ENCODE data around the gene PHETA1.

PHETA1 gene

DNA sequence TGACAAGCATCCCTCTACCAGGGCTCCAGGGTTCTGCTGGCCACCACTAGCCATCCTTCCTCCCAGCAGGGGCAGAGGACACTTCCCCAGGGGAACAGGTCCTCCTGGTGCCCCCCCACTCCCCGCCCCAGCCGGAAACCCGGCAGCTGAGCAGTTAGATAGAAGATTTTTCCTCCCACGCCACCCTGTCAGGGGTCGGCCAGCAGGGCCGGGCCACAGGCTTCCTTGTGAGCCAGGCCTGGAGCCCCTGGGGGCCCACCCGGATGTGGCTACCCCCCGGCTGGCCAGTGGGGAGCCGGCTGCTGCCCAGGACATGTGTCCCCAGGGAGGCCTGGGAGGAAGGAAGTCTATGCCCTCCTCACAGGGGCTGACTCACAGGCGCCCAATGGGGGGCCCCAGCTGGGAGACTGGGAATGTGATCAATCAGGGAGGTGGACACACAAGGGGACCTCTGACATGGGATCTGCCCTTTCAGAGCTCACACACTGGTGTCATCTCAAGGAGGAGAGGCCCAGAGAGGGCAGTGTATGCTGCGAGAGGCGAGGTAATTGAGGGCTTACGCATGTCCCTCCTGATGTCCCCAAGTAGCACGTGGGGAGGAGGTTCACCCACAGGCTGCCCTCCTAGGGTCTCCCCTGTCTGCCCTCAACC is 41.0 kb upstream of the PHETA1 start:
- H3K4me3 ChIP-seq (ENCODE audit: low read depth, low read length) = peak overlapping the region; percentile 38

DNA sequence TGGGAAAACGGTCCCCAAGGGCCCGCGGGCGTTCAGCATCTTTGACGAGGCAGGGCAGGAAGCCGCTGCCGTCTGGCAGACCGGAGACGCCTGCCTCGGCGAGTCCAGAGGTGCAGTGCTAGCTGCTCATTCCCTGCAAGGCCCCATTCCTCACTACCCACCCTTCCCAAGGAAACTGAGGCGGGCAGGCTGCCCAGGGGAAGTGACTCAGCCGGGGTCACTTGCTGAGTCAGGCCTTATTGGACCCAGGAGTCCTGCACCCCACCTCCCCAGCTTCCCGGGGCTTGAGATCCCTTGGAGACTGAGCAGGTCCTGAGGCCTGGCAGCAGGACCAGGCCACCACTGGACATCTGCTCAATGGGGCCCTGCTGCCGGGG is 40.5 kb upstream of the PHETA1 start:
- Histone ChIP-seq H3K9me3 (no peaks in the 10 kb centered on the region), H3K36me3 (no peaks in the 10 kb centered on the region; the same call in 1 of the 2 replicates), H3K4me1 (peaks cover 29% of the 10 kb centered on the region), H3K27me3 (no peaks in the 10 kb centered on the region), H3K4me3 (ENCODE audit: low read depth, low read length) (peak overlapping the region; percentile 38)
- DNase-seq = peak; percentile 70
- TF ChIP-seq, protein P1, sequence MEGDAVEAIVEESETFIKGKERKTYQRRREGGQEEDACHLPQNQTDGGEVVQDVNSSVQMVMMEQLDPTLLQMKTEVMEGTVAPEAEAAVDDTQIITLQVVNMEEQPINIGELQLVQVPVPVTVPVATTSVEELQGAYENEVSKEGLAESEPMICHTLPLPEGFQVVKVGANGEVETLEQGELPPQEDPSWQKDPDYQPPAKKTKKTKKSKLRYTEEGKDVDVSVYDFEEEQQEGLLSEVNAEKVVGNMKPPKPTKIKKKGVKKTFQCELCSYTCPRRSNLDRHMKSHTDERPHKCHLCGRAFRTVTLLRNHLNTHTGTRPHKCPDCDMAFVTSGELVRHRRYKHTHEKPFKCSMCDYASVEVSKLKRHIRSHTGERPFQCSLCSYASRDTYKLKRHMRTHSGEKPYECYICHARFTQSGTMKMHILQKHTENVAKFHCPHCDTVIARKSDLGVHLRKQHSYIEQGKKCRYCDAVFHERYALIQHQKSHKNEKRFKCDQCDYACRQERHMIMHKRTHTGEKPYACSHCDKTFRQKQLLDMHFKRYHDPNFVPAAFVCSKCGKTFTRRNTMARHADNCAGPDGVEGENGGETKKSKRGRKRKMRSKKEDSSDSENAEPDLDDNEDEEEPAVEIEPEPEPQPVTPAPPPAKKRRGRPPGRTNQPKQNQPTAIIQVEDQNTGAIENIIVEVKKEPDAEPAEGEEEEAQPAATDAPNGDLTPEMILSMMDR (IDR thresholded peaks at IDR 0.05; ENCODE audit: low read depth, low read length) = no peak

More for the DNA sequence above, 41.0 kb upstream of the PHETA1 start:
- H3K9me3 ChIP-seq = no peaks in the 10 kb centered on the region
- TF ChIP-seq, protein P1 (IDR thresholded peaks at IDR 0.05; ENCODE audit: low read depth, low read length) = no peak
- H3K4me1 ChIP-seq = peaks cover 29% of the 10 kb centered on the region
- DNase-seq = peak; percentile 67
- no peaks in the 10 kb centered on the region; the same call in 1 of the 2 replicates for H3K36me3 ChIP-seq
- no peaks in the 10 kb centered on the region for H3K27me3 ChIP-seq

DNA sequence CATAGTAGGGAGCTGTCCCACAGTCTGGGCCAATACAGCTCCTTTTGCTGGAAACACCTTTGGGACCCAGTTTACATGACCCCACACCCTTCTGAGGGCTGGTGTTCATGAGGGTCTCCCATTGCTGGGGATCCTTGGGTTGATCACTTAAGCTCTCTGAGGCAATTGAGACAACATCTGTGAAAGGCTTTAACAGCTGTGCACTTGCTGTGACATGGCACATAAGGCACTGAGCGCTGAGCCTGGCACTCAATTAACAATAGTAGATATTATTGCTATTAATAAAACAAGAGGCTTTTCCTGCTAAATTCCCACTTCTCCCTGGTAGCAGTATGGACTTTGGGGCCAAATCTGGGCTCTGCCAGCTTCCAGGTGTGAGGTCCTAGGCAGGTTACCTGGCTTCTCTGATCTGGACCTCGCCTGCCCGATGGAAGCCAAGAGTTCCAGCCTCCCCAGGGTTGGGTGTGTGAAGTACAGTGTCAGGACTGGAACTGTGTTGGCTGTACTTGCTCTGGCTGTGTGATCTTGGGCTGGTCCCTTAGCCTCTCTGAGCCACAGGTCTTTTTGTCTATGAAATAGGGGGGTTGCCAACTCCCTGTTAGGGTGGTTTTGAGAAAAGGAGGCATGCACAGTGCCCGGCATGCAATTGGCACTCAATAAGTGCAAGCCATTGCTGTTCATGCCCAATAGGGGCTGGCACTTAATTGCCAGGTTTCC is 39.9 kb upstream of the PHETA1 start:
- Histone ChIP-seq H3K9me3 (no peaks in the 10 kb centered on the region), H3K36me3 (no peaks in the 10 kb centered on the region; the same call in 1 of the 2 replicates), H3K4me3 (ENCODE audit: low read depth, low read length) (peak overlapping the region; percentile 23), H3K27me3 (no peaks in the 10 kb centered on the region), H3K4me1 (peaks cover 29% of the 10 kb centered on the region)
- TF ChIP-seq, protein P1 (IDR thresholded peaks at IDR 0.05; ENCODE audit: low read depth, low read length) = no peak
- DNase-seq = no peak

DNA sequence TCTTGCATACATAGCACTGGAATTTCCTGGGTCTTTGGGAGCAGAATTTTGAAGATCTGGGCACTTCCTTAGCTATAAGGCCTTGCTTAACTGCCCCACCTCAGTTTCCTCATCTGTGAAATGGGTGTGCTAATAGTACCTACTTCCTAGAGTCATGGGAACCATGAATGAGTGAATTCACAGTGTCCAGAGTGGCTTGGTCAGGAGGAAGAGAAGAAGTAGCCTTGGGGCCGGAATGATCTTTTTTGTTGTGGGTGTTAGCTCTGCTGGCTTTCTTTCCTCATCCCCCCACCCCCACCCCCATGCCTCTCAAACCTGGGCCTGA is 39.2 kb upstream of the PHETA1 start:
- H3K4me3 ChIP-seq (ENCODE audit: low read depth, low read length) = peak overlapping the region; percentile 93
- TF ChIP-seq, protein P1 (IDR thresholded peaks at IDR 0.05; ENCODE audit: low read depth, low read length) = no peak
- no peaks in the 10 kb centered on the region; the same call in 1 of the 2 replicates for H3K36me3 ChIP-seq
- no peak for DNase-seq
- no peaks in the 10 kb centered on the region for H3K9me3 ChIP-seq
- H3K4me1 ChIP-seq = peaks cover 22% of the 10 kb centered on the region
- H3K27me3 ChIP-seq = no peaks in the 10 kb centered on the region

DNA sequence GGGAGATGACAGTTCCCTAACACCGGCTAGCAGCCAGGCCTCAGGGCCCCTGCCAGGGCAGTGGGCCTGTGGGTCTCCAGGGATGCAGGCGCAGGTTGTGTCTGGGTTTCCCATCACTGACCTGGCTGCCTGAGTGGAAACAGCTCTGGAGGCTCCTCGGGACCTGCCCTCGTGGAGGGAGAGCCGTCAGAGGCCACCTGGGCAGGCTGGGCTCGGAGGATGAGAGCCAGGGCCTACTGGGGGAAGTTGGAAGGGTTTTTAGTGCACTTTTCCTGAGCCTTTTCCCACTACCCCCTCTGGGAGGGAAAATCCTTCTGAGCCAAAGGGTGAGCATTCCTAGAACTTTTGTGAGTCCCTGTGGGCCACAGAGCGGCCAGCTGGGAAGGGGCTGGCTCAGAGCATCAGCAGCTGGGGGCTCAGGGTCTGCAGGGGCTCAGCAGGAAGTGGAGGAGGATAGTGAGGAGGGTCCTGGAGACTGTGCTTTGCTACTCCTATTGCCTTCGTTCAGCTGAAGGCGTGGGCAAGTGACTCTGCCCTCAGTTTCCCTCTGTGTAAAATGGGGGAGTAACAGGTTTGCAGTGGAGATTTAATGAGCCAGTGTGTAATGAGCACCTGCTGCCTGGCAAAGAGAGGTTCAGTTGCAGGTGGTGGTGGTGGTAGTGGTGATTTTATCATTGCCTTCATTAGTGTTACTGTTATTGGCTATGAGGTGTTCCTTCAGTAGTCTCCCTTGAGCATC is 38.7 kb upstream of the PHETA1 start:
- TF ChIP-seq, protein P1 (IDR thresholded peaks at IDR 0.05; ENCODE audit: low read depth, low read length) = no peak

More for the DNA sequence above, 38.7 kb upstream of the PHETA1 start:
- H3K27me3 ChIP-seq = no peaks in the 10 kb centered on the region
- no peaks in the 10 kb centered on the region; the same call in 1 of the 2 replicates for H3K36me3 ChIP-seq
- peak; percentile 70 for DNase-seq
- peaks cover 19% of the 10 kb centered on the region for H3K4me1 ChIP-seq
- H3K9me3 ChIP-seq = no peaks in the 10 kb centered on the region
- H3K4me3 ChIP-seq (ENCODE audit: low read depth, low read length) = peak overlapping the region; percentile 93
